Measurements from ENCODE around the gene TIGD6.

The TIGD6 gene

GRCh38 chr5:150000256-150000989 is at the start of gene TIGD6, which contains the start of gene HMGXB3:
Gene TIGD6 (minus strand): TSS chr5:150000654. CDS start chr5:149996348, 4,306 bp downstream.
Gene HMGXB3 (plus strand): TSS chr5:150000739. CDS start chr5:150004853, 4,114 bp downstream.
- peak; percentile 95 for DNase-seq (ENCODE audit: low spot score)
- TF ChIP-seq, protein P1, sequence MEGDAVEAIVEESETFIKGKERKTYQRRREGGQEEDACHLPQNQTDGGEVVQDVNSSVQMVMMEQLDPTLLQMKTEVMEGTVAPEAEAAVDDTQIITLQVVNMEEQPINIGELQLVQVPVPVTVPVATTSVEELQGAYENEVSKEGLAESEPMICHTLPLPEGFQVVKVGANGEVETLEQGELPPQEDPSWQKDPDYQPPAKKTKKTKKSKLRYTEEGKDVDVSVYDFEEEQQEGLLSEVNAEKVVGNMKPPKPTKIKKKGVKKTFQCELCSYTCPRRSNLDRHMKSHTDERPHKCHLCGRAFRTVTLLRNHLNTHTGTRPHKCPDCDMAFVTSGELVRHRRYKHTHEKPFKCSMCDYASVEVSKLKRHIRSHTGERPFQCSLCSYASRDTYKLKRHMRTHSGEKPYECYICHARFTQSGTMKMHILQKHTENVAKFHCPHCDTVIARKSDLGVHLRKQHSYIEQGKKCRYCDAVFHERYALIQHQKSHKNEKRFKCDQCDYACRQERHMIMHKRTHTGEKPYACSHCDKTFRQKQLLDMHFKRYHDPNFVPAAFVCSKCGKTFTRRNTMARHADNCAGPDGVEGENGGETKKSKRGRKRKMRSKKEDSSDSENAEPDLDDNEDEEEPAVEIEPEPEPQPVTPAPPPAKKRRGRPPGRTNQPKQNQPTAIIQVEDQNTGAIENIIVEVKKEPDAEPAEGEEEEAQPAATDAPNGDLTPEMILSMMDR (IDR thresholded peaks at IDR 0.05; ENCODE audit: borderline replicate concordance, control extremely low read depth, extremely low read depth, insufficient read depth, missing control alignments), result no peak
- in situ Hi-C loops (cut with MboI; ENCODE audit: low sequenced_read_pairs, unreplicated experiment), result loop anchor here (5.0 kb wide), 1 partner anchor 363 kb away; no protein-coding TSS in a partner anchor

DNA sequence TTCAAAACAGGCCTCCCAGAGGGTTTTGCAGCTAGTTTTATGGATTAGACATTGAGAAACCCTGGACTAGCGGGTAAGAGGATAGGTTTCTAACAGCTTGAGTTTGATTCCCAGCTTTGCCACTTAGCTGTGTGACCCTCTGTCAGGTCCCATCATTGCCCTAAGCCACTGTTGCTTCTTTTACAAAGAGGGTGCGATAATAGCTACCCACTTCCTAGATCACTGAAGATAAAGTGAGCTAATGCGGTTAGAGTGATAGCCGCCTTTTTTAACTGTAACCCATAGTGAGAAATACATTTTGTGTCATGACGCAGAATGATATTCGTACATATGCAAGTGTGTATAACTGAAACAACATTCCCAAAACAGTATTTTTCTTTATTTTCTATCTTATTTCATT is 45.6 kb upstream of the TIGD6 start:
- TF ChIP-seq, protein P1 (IDR thresholded peaks at IDR 0.05; ENCODE audit: borderline replicate concordance, control extremely low read depth, extremely low read depth, insufficient read depth, missing control alignments), result no peak
- in situ Hi-C loops (cut with MboI; ENCODE audit: low sequenced_read_pairs, unreplicated experiment), result no loop called here
- DNase-seq (ENCODE audit: low spot score), result no peak

DNA sequence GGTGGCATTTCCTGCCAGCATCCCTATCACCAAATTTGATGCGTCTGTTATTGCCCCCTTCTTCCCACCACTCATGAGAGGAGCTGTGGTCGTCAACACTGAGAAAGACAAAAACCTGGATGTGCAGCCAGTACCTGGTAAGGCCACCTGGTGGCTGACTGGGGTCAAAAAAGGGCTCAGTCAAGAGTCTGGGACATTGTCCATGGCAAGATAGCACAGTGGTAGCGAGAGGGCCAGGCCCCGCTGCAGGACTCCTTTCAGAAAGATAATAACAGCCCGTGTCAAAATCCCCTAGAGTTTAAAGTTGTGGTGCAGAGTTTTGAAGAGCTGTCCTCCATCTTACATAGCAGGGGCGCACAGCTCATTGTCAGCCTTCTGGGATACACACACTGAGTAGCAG is 45.1 kb upstream of the TIGD6 start:
- TF ChIP-seq, protein P1 (IDR thresholded peaks at IDR 0.05; ENCODE audit: borderline replicate concordance, control extremely low read depth, extremely low read depth, insufficient read depth, missing control alignments), result no peak
- DNase-seq (ENCODE audit: low spot score), result no peak
- in situ Hi-C loops (cut with MboI; ENCODE audit: low sequenced_read_pairs, unreplicated experiment), result no loop called here

DNA sequence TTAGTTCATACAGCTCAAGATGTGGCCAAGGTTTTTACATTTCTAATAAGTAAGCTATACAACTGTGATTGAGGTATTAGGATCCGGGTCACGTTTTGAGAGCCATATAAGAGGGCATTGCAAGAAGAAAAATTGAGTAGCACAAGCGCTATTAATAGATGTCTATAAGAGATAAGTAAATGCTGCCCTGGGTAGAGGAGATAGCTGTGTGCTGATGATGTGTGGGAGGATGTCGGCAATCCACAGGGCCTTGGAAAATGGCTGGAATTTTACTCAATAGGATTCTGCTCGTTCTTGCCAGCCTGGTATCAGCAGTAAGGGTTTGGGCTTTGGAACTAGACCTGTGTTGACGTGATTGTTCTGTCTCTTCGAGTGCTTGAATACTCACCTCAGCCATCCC is 44.3 kb upstream of the TIGD6 start:
- in situ Hi-C loops (cut with MboI; ENCODE audit: low sequenced_read_pairs, unreplicated experiment), result no loop called here
- DNase-seq (ENCODE audit: low spot score), result no peak
- TF ChIP-seq, protein P1 (IDR thresholded peaks at IDR 0.05; ENCODE audit: borderline replicate concordance, control extremely low read depth, extremely low read depth, insufficient read depth, missing control alignments), result no peak

DNA sequence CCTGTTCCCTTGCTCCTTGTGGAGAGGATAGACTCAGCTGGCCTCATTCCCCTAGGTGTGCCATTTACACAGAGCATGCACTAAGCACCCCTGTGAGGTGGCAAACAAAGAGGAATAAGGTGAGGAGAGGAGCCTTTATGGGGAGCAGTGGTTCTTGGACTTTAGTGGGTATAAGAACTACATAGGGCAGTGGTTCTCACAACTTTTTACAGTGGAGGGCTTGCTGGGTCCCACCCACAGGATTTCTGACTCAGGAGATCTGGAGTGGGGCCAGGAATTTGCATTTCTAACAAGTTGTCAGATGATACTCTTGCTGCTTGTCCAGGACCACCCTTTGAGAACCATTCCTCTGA is 43.9 kb upstream of the TIGD6 start:
- no peak for DNase-seq (ENCODE audit: low spot score)
- TF ChIP-seq, protein P1 (IDR thresholded peaks at IDR 0.05; ENCODE audit: borderline replicate concordance, control extremely low read depth, extremely low read depth, insufficient read depth, missing control alignments), result no peak
- in situ Hi-C loops (cut with MboI; ENCODE audit: low sequenced_read_pairs, unreplicated experiment), result no loop called here

DNA sequence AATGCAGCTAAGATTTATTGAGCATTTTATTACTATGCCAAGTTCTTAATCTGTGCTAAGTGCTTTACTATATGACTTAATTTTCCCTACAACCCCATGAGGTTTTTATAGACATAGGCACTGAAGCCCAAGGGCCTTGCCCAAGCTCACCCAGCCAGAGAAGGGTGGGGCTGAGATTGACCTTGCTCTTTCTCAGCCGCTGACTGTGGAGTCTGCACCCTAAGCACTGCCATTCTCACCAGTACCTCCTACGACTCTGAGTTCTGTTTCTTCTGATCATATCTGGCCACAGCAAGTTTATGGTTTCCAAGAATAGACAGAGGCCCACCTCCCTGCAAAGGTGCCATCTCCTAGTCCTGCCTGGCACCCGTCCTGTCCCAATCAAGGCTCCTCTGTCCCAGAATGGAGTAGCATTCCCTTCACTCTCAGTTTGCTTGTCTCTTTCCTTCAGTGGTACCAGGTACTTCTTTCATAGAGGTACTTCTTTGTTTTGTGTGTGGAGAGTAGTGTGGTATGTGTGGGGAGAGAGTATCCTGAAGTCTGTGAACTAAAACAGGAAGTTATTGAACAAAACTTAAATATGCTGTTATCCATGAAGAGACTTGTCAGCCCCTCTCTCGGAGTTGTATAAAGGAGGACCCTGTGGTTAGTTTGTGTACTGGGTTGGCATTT is 43.3 kb upstream of the TIGD6 start:
- TF ChIP-seq, protein P1 (IDR thresholded peaks at IDR 0.05; ENCODE audit: borderline replicate concordance, control extremely low read depth, extremely low read depth, insufficient read depth, missing control alignments), result no peak
- no peak for DNase-seq (ENCODE audit: low spot score)
- in situ Hi-C loops (cut with MboI; ENCODE audit: low sequenced_read_pairs, unreplicated experiment), result no loop called here

All from GM13976 (cell line).